GM12878 (cell line): Measurements from ENCODE around the gene KRTAP12-4. TPM values are rescaled to one million over a fixed set of nuclear protein-coding genes. Genes with fewer than 3 reads are reported as not detected.

Source experiments
- ATAC-seq: fragments of 200-7000 bp; cut with Tn5 transposase; 3 replicates; pipeline ENCODE4 v1.9.1; 2020; ENCODE audit warnings: mild to moderate bottlenecking, moderate library complexity
- BruUV-seq: library from RNA; stranded (reverse); fragments of 400-500 nt; replicated peaks from 2 replicates; lab custom pipeline; 2021; lab: Mats Ljungman, UMichigan
- CTCF ChIA-PET: fragments of 300-600 bp; sonication (Branson Sonifier 250); formaldehyde crosslinking; extraction: SDS; loops from one replicate; lab custom pipeline; 2021; ENCODE audit warnings: inconsistent platforms; lab: Yijun Ruan, JAX
- POLR2A ChIA-PET: fragments of 350-600 bp; formaldehyde crosslinking; extraction: SDS; loops from one replicate; lab custom pipeline; 2021; ENCODE audit warnings: inconsistent platforms; lab: Charles Lee
- RAD21 ChIA-PET: fragments of 300-600 bp; sonication (Branson Sonifier 250); formaldehyde crosslinking; loops from one replicate; lab custom pipeline; 2023; ENCODE audit warnings: antibody characterized with exemption; ENCODE audit not compliant: unreplicated experiment; lab: Charles Lee
- SMC1A ChIA-PET: fragments of 300-600 bp; sonication (Branson Sonifier 250); formaldehyde crosslinking; loops from one replicate; lab custom pipeline; 2023; ENCODE audit not compliant: unreplicated experiment, uncharacterized antibody; lab: Charles Lee
- DNase-seq: peaks from one replicate; pipeline ENCODE4 v3.0.0-alpha.2; 2011; ENCODE audit warnings: low read depth, low spot score
- FAIRE-seq: peaks from 3 replicates; lab custom pipeline; 2011; peaks lifted over from hg19 to GRCh38; lab: Jason Lieb, UNC
- H2AFZ ChIP-seq: 2 replicates; pipeline ENCODE4 v1.6.0; 2011; ENCODE audit warnings: low read depth, low read length, control low read depth; ENCODE audit not compliant: control insufficient read depth
- H3K27ac ChIP-seq: 2 replicates; pipeline ENCODE4 v1.5.1; 2011; ENCODE audit warnings: control low read depth; ENCODE audit not compliant: control insufficient read depth, insufficient read depth
- H3K27me3 ChIP-seq, 2 experiments: replicated peaks in 1 of 2; 2 replicates each; pipeline versions ENCODE4 v1.6.0 to v1.6.1; 2011; ENCODE audit warnings: low read length in 1 of 2; ENCODE audit not compliant: control insufficient read depth in 2 of 2, insufficient read depth in 2 of 2
- H3K36me3 ChIP-seq, 2 experiments: 2 replicates each; pipeline ENCODE4 v1.5.1; 2011; ENCODE audit warnings: low read length in 1 of 2; ENCODE audit not compliant: control insufficient read depth in 2 of 2, insufficient read depth in 2 of 2
- H3K4me1 ChIP-seq: 2 replicates; pipeline ENCODE4 v1.6.1; 2011; ENCODE audit warnings: mild to moderate bottlenecking, low read length, moderate library complexity, mixed read lengths; ENCODE audit not compliant: control insufficient read depth, insufficient read depth
- H3K4me2 ChIP-seq: 2 replicates; pipeline ENCODE4 v1.6.0; 2011; ENCODE audit warnings: control low read depth; ENCODE audit not compliant: control insufficient read depth, insufficient read depth
- H3K4me3 ChIP-seq: fragments of 200-600 bp; sonication (generic); 2 replicates; pipeline ENCODE4 v1.5.1; 2016
- H3K79me2 ChIP-seq: 2 replicates; pipeline ENCODE4 v1.6.0; 2011; ENCODE audit warnings: low read length; ENCODE audit not compliant: control insufficient read depth, insufficient read depth
- H3K9ac ChIP-seq: 2 replicates; pipeline ENCODE4 v1.8.0; 2011; ENCODE audit warnings: low read length, control low read depth, mixed read lengths; ENCODE audit not compliant: control insufficient read depth, insufficient read depth
- H3K9me3 ChIP-seq: replicated peaks from 3 replicates; pipeline ENCODE4 v1.5.1; 2011; ENCODE audit warnings: mild to moderate bottlenecking, low read length; ENCODE audit not compliant: control insufficient read depth, insufficient read depth
- H4K20me1 ChIP-seq: 2 replicates; pipeline ENCODE4 v1.6.0; 2011; ENCODE audit not compliant: control insufficient read depth, insufficient read depth
- CBX5 ChIP-seq: sonication (generic); IDR thresholded peaks from 2 replicates; pipeline ENCODE4 v1.6.1; 2016; ENCODE audit warnings: low read depth, moderate library complexity, mild to moderate bottlenecking, inconsistent platforms
- CREM ChIP-seq: IDR thresholded peaks from 2 replicates; pipeline ENCODE4 v1.6.1; 2014; ENCODE audit warnings: antibody characterized with exemption, low read depth
- ETV6 ChIP-seq, 2 experiments: fragments of 450-650 bp in 1 of 2; IDR thresholded peaks in 1 of 2; conservative IDR thresholded peaks in 1 of 2; 2 replicates each; pipeline ENCODE4 v1.6.1; 2014; ENCODE audit warnings: antibody characterized with exemption in 1 of 2, borderline replicate concordance in 1 of 2, low read depth in 1 of 2, mild to moderate bottlenecking in 1 of 2, moderate library complexity in 1 of 2
- FOS ChIP-seq: IDR thresholded peaks from 3 replicates; pipeline ENCODE4 v1.6.1; 2011; ENCODE audit warnings: borderline replicate concordance; ENCODE audit not compliant: insufficient read length; ENCODE audit errors: extremely low read depth
- GATAD2B ChIP-seq: fragments of 450-650 bp; conservative IDR thresholded peaks from 2 replicates; pipeline ENCODE4 v1.6.1; 2017; ENCODE audit warnings: low read depth, mild to moderate bottlenecking, moderate library complexity
- HDAC2 ChIP-seq: fragments of 200-600 bp; sonication (generic); IDR thresholded peaks from 2 replicates; pipeline ENCODE4 v1.6.1; 2017
- MTA2 ChIP-seq: fragments of 450-650 bp; IDR thresholded peaks from 2 replicates; pipeline ENCODE4 v1.6.1; 2016; ENCODE audit warnings: low read depth, mild to moderate bottlenecking, moderate library complexity
- MXI1 ChIP-seq: fragments of 150-350 bp; IDR thresholded peaks from 2 replicates; pipeline ENCODE4 v1.6.1; 2011; ENCODE audit warnings: low read depth, mild to moderate bottlenecking, inconsistent platforms, low read length, improper control_type of control experiment
- STAT1 ChIP-seq: fragments of 450-650 bp; conservative IDR thresholded peaks from 2 replicates; pipeline ENCODE4 v1.6.1; 2014; ENCODE audit warnings: antibody characterized with exemption, mild to moderate bottlenecking
- ZZZ3 ChIP-seq: IDR thresholded peaks from 2 replicates; pipeline ENCODE4 v1.6.1; 2011; ENCODE audit warnings: low read depth; ENCODE audit not compliant: control insufficient read depth, insufficient read length
- WGBS: methylation state at CpG from one replicate; pipeline ENCODE4 v1.1.6; 2016; ENCODE audit warnings: low lambda C conversion rate; ENCODE audit not compliant: insufficient replicate concordance, insufficient coverage; ENCODE audit errors: missing lambda C conversion rate; 5-methylcytosine and 5-hydroxymethylcytosine counted together
- in situ Hi-C: fragments of 300-500 bp; cut with MboI; formaldehyde crosslinking; loops from 9 replicates; pipeline ENCODE4 v1.14.3; 2018; ENCODE audit warnings: mixed read lengths
- intact Hi-C: fragments of 100-400 bp; cut with micrococcal nuclease; formaldehyde crosslinking; loops from one replicate; pipeline ENCODE4 v1.14.2; 2022; ENCODE audit not compliant: unreplicated experiment
- polyA plus RNA-seq, 11 experiments: library from polyadenylated mRNA; depleted of rRNA in 4 of 11; unstranded in 6 of 11; stranded (reverse) in 5 of 11; fragments of >200 nt; fragmentation: Nextera tagmentation in 4 of 11; fragmentation: Illumina TruSeq in 1 of 11; extraction: Ambion mirVana in 4 of 11; extraction: Trizol in 1 of 11; gene quantifications; 1 replicate in 1 of 11; 2 replicates in 10 of 11; pipeline versions ENCODE4 v1.2.1 to v1.2.3, GENCODE V29; 2011 to 2016; ENCODE audit warnings: inconsistent platforms in 2 of 11, missing spikeins in 2 of 11, low read depth in 1 of 11
- total RNA-seq, 4 experiments: library from RNA; depleted of rRNA in 3 of 4; stranded (reverse); fragments of >200 nt in 3 of 4; fragmentation: Illumina TruSeq in 1 of 4; extraction: Trizol in 1 of 4; gene quantifications; 2 replicates each; pipeline versions ENCODE4 v1.2.1 to v1.2.3, GENCODE V29; 2013 to 2021
- TF ChIP-seq, protein P1 (sequence below): fragments of 450-650 bp; IDR thresholded peaks from 2 replicates; pipeline ENCODE4 v1.6.1; 2017; ENCODE audit warnings: mild to moderate bottlenecking, low read depth, inconsistent platforms; ENCODE audit not compliant: poor library complexity, severe bottlenecking
- TF ChIP-seq, protein P2 (sequence below): IDR thresholded peaks from 2 replicates; pipeline ENCODE4 v1.6.1; 2011; ENCODE audit warnings: borderline replicate concordance, low read depth, mild to moderate bottlenecking, moderate library complexity, mixed read lengths, low read length; ENCODE audit not compliant: insufficient read depth; ENCODE audit errors: extremely low read length

The KRTAP12-4 gene
- total and polyA plus RNA-seq, 10 of the 15 experiments (the other 5 are each of a cell fraction or from before 2014, with no cell fraction given): not detected

DNA sequence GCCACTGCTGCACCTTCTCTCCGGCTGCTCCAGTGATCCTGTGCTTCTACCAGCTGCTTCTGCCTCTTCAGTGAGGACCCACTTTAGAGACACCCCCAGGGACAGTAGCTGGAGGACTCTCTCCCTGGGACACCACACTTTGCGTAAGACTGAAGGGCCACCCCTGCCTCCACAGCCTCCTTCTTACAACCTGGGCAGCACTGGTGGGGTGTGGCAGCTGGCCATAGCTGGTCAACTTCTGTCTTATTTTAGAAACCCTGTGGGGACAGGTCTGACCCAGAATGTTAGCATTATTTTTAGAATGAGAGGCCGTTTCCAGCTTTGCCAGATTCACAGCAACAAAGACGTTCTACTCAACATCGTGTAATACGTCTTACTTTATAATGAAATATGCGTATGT is 28.7 kb downstream of the KRTAP12-4 start:
- BruUV-seq: no TSS peak
- H3K4me2 ChIP-seq: no peak overlapping the region
- no peaks in the 10 kb centered on the region for H3K36me3 ChIP-seq
- ChIA-PET POLR2A (no interaction called here), RAD21 (no interaction called here), SMC1A (no interaction called here), CTCF (no interaction called here)
- DNase-seq (no peak), ATAC-seq (no peak), FAIRE-seq (no peak)
- no peak overlapping the region for H3K4me3 ChIP-seq
- H3K4me1 ChIP-seq: no peaks in the 10 kb centered on the region
- no peaks in the 10 kb centered on the region for H3K27me3 ChIP-seq
- no peaks in the 10 kb centered on the region for H4K20me1 ChIP-seq
- intact Hi-C loops: no loop called here
- TF ChIP-seq MTA2 (no peak), FOS (no peak), HDAC2 (no peak), MXI1 (no peak), CBX5 (no peak), STAT1 (no peak), ETV6 (conservative IDR thresholded peaks at IDR 0.05 in 1 of 2, IDR thresholded peaks at IDR 0.05 in 1 of 2; ENCODE audit: borderline replicate concordance in 1 of 2, low read depth in 1 of 2) (no peak), CREM (no peak), ZZZ3 (no peak), GATAD2B (no peak)
- TF ChIP-seq, protein P1, sequence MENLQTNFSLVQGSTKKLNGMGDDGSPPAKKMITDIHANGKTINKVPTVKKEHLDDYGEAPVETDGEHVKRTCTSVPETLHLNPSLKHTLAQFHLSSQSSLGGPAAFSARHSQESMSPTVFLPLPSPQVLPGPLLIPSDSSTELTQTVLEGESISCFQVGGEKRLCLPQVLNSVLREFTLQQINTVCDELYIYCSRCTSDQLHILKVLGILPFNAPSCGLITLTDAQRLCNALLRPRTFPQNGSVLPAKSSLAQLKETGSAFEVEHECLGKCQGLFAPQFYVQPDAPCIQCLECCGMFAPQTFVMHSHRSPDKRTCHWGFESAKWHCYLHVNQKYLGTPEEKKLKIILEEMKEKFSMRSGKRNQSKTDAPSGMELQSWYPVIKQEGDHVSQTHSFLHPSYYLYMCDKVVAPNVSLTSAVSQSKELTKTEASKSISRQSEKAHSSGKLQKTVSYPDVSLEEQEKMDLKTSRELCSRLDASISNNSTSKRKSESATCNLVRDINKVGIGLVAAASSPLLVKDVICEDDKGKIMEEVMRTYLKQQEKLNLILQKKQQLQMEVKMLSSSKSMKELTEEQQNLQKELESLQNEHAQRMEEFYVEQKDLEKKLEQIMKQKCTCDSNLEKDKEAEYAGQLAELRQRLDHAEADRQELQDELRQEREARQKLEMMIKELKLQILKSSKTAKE: no peak
- TF ChIP-seq, protein P2, sequence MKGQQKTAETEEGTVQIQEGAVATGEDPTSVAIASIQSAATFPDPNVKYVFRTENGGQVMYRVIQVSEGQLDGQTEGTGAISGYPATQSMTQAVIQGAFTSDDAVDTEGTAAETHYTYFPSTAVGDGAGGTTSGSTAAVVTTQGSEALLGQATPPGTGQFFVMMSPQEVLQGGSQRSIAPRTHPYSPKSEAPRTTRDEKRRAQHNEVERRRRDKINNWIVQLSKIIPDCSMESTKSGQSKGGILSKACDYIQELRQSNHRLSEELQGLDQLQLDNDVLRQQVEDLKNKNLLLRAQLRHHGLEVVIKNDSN: no peak
- in situ Hi-C loops: no loop called here
- peaks cover 10% of the 10 kb centered on the region; the same call in 1 of the 3 replicates for H3K9me3 ChIP-seq
- no peak overlapping the region for H3K27ac ChIP-seq
- no peak overlapping the region for H2AFZ ChIP-seq
- no peak overlapping the region for H3K9ac ChIP-seq
- WGBS: 70% methylated on average over 7 of the region's 7 CpGs
- no peaks in the 10 kb centered on the region for H3K79me2 ChIP-seq
